HepG2 (cell line): ENCODE measurements around the gene VPS4A. TPM values are rescaled to one million over a fixed set of nuclear protein-coding genes. Genes with fewer than 3 reads are reported as not detected.
A peak's percentile ranks its signal among the peaks of the same experiment; 100 is the strongest.

ENCODE experiments used
- BRCA1 ChIP-seq: sonication (generic); formaldehyde crosslinking; IDR thresholded peaks from 2 replicates; pipeline ENCODE4 v1.4.0; 2020; ENCODE audit warnings: missing genetic modification reagents
- EEA1 ChIP-seq: sonication (generic); formaldehyde crosslinking; IDR thresholded peaks from 2 replicates; pipeline ENCODE4 v1.5.1; 2020; ENCODE audit warnings: mild to moderate bottlenecking, missing genetic modification reagents, borderline replicate concordance
- ERF ChIP-seq: IDR thresholded peaks from 2 replicates; pipeline ENCODE4 v1.6.1; 2018; ENCODE audit warnings: missing biosample characterization, missing genetic modification reagents
- JUNB ChIP-seq: sonication (generic); formaldehyde crosslinking; IDR thresholded peaks from 2 replicates; pipeline ENCODE4 v1.8.0; 2022; ENCODE audit warnings: missing genetic modification reagents, mild to moderate bottlenecking, borderline replicate concordance
- MIER2 ChIP-seq: IDR thresholded peaks from 2 replicates; pipeline ENCODE4 v1.6.1; 2016; ENCODE audit warnings: missing biosample characterization, missing genetic modification reagents
- RBAK ChIP-seq: sonication (generic); formaldehyde crosslinking; IDR thresholded peaks from 2 replicates; pipeline ENCODE4 v1.5.1; 2020; ENCODE audit warnings: mild to moderate bottlenecking, missing genetic modification reagents
- RFX5 ChIP-seq: IDR thresholded peaks from 2 replicates; pipeline ENCODE4 v1.6.1; 2011; ENCODE audit warnings: low read depth, low read length, improper control_type of control experiment
- SATB2 ChIP-seq: sonication (generic); formaldehyde crosslinking; IDR thresholded peaks from 2 replicates; pipeline ENCODE4 v1.5.0; 2020; ENCODE audit warnings: missing genetic modification reagents
- ZBTB7B ChIP-seq: sonication (generic); formaldehyde crosslinking; IDR thresholded peaks from 2 replicates; pipeline ENCODE4 v1.4.0; 2020; ENCODE audit warnings: missing genetic modification reagents
- ZIK1 ChIP-seq: sonication (generic); formaldehyde crosslinking; IDR thresholded peaks from 2 replicates; pipeline ENCODE4 v1.5.0; 2020; ENCODE audit warnings: mild to moderate bottlenecking, low read depth, missing genetic modification reagents, borderline replicate concordance
- ZKSCAN8 ChIP-seq: IDR thresholded peaks from 2 replicates; pipeline ENCODE4 v1.6.1; 2016; ENCODE audit warnings: borderline replicate concordance, missing genetic modification reagents, missing compliant biosample characterization
- ZNF296 ChIP-seq: sonication (generic); formaldehyde crosslinking; conservative IDR thresholded peaks from 2 replicates; pipeline ENCODE4 v1.5.0; 2020; ENCODE audit warnings: mild to moderate bottlenecking, missing genetic modification reagents
- ZNF367 ChIP-seq: sonication (generic); formaldehyde crosslinking; IDR thresholded peaks from 2 replicates; pipeline ENCODE4 v1.4.0; 2020; ENCODE audit warnings: missing genetic modification reagents, borderline replicate concordance
- ZNF552 ChIP-seq: sonication (generic); formaldehyde crosslinking; IDR thresholded peaks from 2 replicates; pipeline ENCODE4 v1.9.0; 2022; ENCODE audit warnings: missing genetic modification reagents, mild to moderate bottlenecking, borderline replicate concordance
- ZNF607 ChIP-seq: sonication (generic); formaldehyde crosslinking; IDR thresholded peaks from 2 replicates; pipeline ENCODE4 v1.5.1; 2020; ENCODE audit warnings: missing genetic modification reagents, mild to moderate bottlenecking, borderline replicate concordance
- ZNF614 ChIP-seq: IDR thresholded peaks from 2 replicates; pipeline ENCODE4 v1.6.1; 2018; ENCODE audit warnings: missing biosample characterization, missing genetic modification reagents, inconsistent platforms, borderline replicate concordance
- ZNF674 ChIP-seq: sonication (generic); formaldehyde crosslinking; IDR thresholded peaks from 2 replicates; pipeline ENCODE4 v1.5.0; 2020; ENCODE audit warnings: low read depth, mild to moderate bottlenecking, missing genetic modification reagents
- ZNF749 ChIP-seq: sonication (generic); formaldehyde crosslinking; IDR thresholded peaks from 2 replicates; pipeline ENCODE4 v1.8.0; 2022; ENCODE audit warnings: mild to moderate bottlenecking, missing genetic modification reagents, moderate library complexity, borderline replicate concordance
- ZSCAN31 ChIP-seq: sonication (generic); formaldehyde crosslinking; IDR thresholded peaks from 2 replicates; pipeline ENCODE4 v1.5.0; 2020; ENCODE audit warnings: low read depth, mild to moderate bottlenecking, missing genetic modification reagents
- polyA plus RNA-seq, 8 experiments: library from polyadenylated mRNA; depleted of rRNA in 3 of 8; stranded (reverse) in 7 of 8; unstranded in 1 of 8; fragments of >200 nt; fragmentation: Illumina TruSeq in 4 of 8; extraction: Trizol in 4 of 8; gene quantifications; 2 replicates each; pipeline versions ENCODE4 v1.2.1 to v1.2.3, GENCODE V29; 2011 to 2016; ENCODE audit warnings: low read depth in 4 of 8, missing spikeins in 1 of 8, mixed read lengths in 1 of 8; ENCODE audit not compliant: insufficient read depth in 1 of 8
- total RNA-seq, 5 experiments: library from RNA; depleted of rRNA; stranded (reverse); fragments of >200 nt; fragmentation: Illumina TruSeq; extraction: Trizol; gene quantifications; 2 replicates each; pipeline ENCODE4 v1.2.3, GENCODE V29; 2016; ENCODE audit warnings: low read depth in 1 of 5
- TF ChIP-seq, protein P1 (sequence below): sonication (generic); formaldehyde crosslinking; IDR thresholded peaks from 2 replicates; pipeline ENCODE4 v1.4.0; 2020; ENCODE audit warnings: missing genetic modification reagents
- TF ChIP-seq, protein P2 (sequence below): IDR thresholded peaks from 2 replicates; pipeline ENCODE4 v1.6.1; 2016; ENCODE audit warnings: low read depth
- TF ChIP-seq, protein P3 (sequence below): sonication (generic); formaldehyde crosslinking; IDR thresholded peaks from 2 replicates; pipeline ENCODE4 v1.4.0; 2020; ENCODE audit warnings: missing genetic modification reagents, mild to moderate bottlenecking, borderline replicate concordance
- TF ChIP-seq, protein P4 (sequence below): sonication (generic); formaldehyde crosslinking; IDR thresholded peaks from 2 replicates; pipeline ENCODE4 v1.4.0; 2020; ENCODE audit warnings: mild to moderate bottlenecking, missing genetic modification reagents

Gene VPS4A
- total and polyA plus RNA-seq, 2 of the 13 experiments (the other 11 are each of a cell fraction or from before 2014, with no cell fraction given): 13.2 to 27.9 TPM

DNA sequence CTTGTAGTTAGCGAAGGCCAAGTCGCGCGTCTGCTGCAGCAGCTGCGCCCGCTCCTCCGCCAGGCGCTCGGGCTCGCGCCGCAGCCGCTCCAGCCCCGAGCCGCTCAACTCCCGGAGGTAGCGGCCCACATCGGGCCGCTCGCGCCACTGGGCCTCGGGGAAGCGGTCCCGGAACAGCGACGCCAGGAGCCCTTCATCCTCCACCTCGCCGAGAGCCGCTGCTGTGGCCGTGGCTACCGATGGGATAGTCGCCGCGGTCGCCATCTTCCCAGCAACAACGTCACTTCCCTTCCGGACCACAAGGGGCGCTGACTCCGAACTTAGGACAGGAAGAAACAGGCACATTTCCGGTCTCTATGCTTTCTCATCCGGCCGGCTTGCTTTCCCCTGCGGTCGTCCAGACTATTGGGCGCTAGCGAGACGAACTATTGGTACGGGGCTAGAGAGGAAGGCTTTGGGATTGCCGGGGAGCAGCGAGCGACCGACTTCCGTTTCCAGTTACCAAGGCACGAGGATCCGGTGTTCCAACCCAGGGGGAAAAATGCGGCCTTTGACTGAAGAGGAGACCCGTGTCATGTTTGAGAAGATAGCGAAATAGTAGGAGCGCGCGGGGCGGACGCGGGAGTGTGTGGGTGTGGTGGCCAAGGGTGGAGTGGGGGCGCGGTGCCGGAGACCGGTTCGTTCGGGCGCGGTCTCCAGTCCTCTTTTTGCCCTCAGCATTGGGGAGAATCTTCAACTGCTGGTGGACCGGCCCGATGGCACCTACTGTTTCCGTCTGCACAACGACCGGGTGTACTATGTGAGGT is 28.3 kb downstream of the VPS4A start, which contains the start of the genes COG8 and NIP7 (continued):
- TF ChIP-seq, protein P1, sequence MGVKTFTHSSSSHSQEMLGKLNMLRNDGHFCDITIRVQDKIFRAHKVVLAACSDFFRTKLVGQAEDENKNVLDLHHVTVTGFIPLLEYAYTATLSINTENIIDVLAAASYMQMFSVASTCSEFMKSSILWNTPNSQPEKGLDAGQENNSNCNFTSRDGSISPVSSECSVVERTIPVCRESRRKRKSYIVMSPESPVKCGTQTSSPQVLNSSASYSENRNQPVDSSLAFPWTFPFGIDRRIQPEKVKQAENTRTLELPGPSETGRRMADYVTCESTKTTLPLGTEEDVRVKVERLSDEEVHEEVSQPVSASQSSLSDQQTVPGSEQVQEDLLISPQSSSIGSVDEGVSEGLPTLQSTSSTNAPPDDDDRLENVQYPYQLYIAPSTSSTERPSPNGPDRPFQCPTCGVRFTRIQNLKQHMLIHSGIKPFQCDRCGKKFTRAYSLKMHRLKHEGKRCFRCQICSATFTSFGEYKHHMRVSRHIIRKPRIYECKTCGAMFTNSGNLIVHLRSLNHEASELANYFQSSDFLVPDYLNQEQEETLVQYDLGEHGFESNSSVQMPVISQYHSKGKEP (CRISPR knock-in tag): peak; percentile 39; the same call in 1 of the 2 replicates
- peak; percentile 13; the same call in 1 of the 2 replicates for TF ChIP-seq MIER2 (CRISPR knock-in tag)
- TF ChIP-seq ZNF614: peak; percentile 78
- no peak for TF ChIP-seq RBAK (CRISPR knock-in tag)
- TF ChIP-seq ZIK1 (CRISPR knock-in tag): peak; percentile 92; the same call in 1 of the 2 replicates
- no peak; the same call in 1 of the 2 replicates for TF ChIP-seq EEA1 (CRISPR knock-in tag)
- TF ChIP-seq ZKSCAN8: peak; percentile 62
- peak; percentile 90 for TF ChIP-seq ZNF607
- no peak for TF ChIP-seq JUNB (CRISPR knock-in tag)
- TF ChIP-seq, protein P2, sequence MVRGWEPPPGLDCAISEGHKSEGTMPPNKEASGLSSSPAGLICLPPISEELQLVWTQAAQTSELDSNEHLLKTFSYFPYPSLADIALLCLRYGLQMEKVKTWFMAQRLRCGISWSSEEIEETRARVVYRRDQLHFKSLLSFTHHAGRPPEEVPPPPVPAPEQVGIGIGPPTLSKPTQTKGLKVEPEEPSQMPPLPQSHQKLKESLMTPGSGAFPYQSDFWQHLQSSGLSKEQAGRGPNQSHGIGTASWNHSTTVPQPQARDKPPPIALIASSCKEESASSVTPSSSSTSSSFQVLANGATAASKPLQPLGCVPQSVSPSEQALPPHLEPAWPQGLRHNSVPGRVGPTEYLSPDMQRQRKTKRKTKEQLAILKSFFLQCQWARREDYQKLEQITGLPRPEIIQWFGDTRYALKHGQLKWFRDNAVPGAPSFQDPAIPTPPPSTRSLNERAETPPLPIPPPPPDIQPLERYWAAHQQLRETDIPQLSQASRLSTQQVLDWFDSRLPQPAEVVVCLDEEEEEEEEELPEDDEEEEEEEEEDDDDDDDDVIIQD (CRISPR knock-in tag): peak; percentile 99
- TF ChIP-seq SATB2 (CRISPR knock-in tag): peak; percentile 92; the same call in 1 of the 2 replicates
- 0 out of 2 replicates have a peak, but pooled peaks have one; percentile 16 for TF ChIP-seq ZBTB7B
- TF ChIP-seq ZNF367 (CRISPR knock-in tag): peak; percentile 71
- TF ChIP-seq, protein P3, sequence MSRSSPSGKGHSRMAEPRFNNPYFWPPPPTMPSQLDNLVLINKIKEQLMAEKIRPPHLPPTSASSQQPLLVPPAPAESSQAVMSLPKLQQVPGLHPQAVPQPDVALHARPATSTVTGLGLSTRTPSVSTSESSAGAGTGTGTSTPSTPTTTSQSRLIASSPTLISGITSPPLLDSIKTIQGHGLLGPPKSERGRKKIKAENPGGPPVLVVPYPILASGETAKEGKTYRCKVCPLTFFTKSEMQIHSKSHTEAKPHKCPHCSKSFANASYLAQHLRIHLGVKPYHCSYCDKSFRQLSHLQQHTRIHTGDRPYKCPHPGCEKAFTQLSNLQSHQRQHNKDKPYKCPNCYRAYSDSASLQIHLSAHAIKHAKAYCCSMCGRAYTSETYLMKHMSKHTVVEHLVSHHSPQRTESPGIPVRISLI (CRISPR knock-in tag): peak; percentile 57; the same call in 1 of the 2 replicates
- TF ChIP-seq ZSCAN31 (CRISPR knock-in tag): peak; percentile 84; the same call in 1 of the 2 replicates
- peak; percentile 98 for TF ChIP-seq ERF (CRISPR knock-in tag)
- TF ChIP-seq, protein P4, sequence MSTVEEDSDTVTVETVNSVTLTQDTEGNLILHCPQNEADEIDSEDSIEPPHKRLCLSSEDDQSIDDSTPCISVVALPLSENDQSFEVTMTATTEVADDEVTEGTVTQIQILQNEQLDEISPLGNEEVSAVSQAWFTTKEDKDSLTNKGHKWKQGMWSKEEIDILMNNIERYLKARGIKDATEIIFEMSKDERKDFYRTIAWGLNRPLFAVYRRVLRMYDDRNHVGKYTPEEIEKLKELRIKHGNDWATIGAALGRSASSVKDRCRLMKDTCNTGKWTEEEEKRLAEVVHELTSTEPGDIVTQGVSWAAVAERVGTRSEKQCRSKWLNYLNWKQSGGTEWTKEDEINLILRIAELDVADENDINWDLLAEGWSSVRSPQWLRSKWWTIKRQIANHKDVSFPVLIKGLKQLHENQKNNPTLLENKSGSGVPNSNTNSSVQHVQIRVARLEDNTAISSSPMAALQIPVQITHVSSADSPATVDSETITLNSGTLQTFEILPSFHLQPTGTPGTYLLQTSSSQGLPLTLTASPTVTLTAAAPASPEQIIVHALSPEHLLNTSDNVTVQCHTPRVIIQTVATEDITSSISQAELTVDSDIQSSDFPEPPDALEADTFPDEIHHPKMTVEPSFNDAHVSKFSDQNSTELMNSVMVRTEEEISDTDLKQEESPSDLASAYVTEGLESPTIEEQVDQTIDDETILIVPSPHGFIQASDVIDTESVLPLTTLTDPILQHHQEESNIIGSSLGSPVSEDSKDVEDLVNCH (CRISPR knock-in tag): peak; percentile 66; the same call in 1 of the 2 replicates
- TF ChIP-seq ZNF749: no peak
- TF ChIP-seq ZNF552 (CRISPR knock-in tag): peak; percentile 37
- 0 out of 2 replicates have a peak, but pooled peaks have one; percentile 81 for TF ChIP-seq ZNF674 (CRISPR knock-in tag)
- no peak for TF ChIP-seq ZNF296 (CRISPR knock-in tag)
- peak; percentile 72; the same call in 1 of the 2 replicates for TF ChIP-seq BRCA1 (CRISPR knock-in tag)
- 0 out of 2 replicates have a peak, but pooled peaks have one; percentile 60 for TF ChIP-seq RFX5
